Uterus (tissue), 2 donors: Measurements from ENCODE around the gene KLHL25.

Source experiments
- CTCF ChIP-seq, 4 experiments: fragments of 200-600 bp in 2 of 4; fragments of 450-650 bp in 2 of 4; sonication (generic) in 2 of 4; IDR thresholded peaks; one replicate each; pipeline ENCODE4 v1.5.1; 2016 to 2019; ENCODE audit warnings: antibody characterized with exemption in 4 of 4, mild to moderate bottlenecking in 2 of 4, moderate library complexity in 1 of 4
- POLR2A ChIP-seq, 2 donors: fragments of 450-650 bp; IDR thresholded peaks; one replicate each; pipeline ENCODE4 v1.6.1; 2016; ENCODE audit warnings: antibody characterized with exemption in 2 of 2, mild to moderate bottlenecking in 1 of 2, moderate library complexity in 1 of 2

- TF ChIP-seq POLR2A (IDR thresholded peaks at IDR 0.05): no peak
- TF ChIP-seq CTCF (IDR thresholded peaks at IDR 0.05): no peak
Observed at GRCh38 chr15:85770096-85771041, 24.4 kb downstream of the KLHL25 start.
